Fibroblast of skin of left biceps (primary cell): ENCODE results near the gene SLC35A2.
A peak's percentile ranks its signal among the peaks of the same experiment; 100 is the strongest.

Experiments
- DNase-seq, 2 experiments: peaks; one replicate each; pipeline ENCODE4 v3.0.0-alpha.2; 2013; ENCODE audit warnings: low read depth in 2 of 2

Gene SLC35A2

GRCh38 chrX:48927736-48928382 lies 16.4 kb upstream of the SLC35A2 start:
- no peak for DNase-seq

GRCh38 chrX:48927123-48927522 lies 15.7 kb upstream of the SLC35A2 start:
- no peak for DNase-seq

GRCh38 chrX:48924270-48924669 lies 12.8 kb upstream of the SLC35A2 start:
- no peak for DNase-seq

- no peak for DNase-seq
Measured at GRCh38 chrX:48923771-48924170, 12.3 kb upstream of the SLC35A2 start.

GRCh38 chrX:48920718-48921104 lies 9.3 kb upstream of the SLC35A2 start:
- DNase-seq: no peak

- no peak for DNase-seq
Measured at GRCh38 chrX:48919947-48920717, 8.7 kb upstream of the SLC35A2 start.

GRCh38 chrX:48919360-48919841 lies 8.0 kb upstream of the SLC35A2 start:
- no peak for DNase-seq

GRCh38 chrX:48918643-48919340 lies 7.3 kb upstream of the SLC35A2 start, which contains the start of gene PIM2:
PIM2 (minus strand) TSS chrX:48919024; CDS start chrX:48918834, 190 bp downstream.
- DNase-seq: no peak

GRCh38 chrX:48918301-48918642 lies 6.8 kb upstream of the SLC35A2 start:
- DNase-seq: no peak

- peak; percentile 55 to 62 for DNase-seq
Measured at GRCh38 chrX:48917139-48918001, 5.9 kb upstream of the SLC35A2 start.

- DNase-seq: no peak
Measured at GRCh38 chrX:48914593-48915493, 3.4 kb upstream of the SLC35A2 start.

- no peak for DNase-seq
Measured at GRCh38 chrX:48913605-48914366, 2.3 kb upstream of the SLC35A2 start.

GRCh38 chrX:48910926-48911411 lies 477 bp downstream of the SLC35A2 start:
- DNase-seq: no peak

GRCh38 chrX:48909703-48910294 lies 1.6 kb downstream of the SLC35A2 start:
- no peak for DNase-seq

- no peak for DNase-seq
Measured at GRCh38 chrX:48908600-48908999, 2.8 kb downstream of the SLC35A2 start.

- DNase-seq: no peak
Measured at GRCh38 chrX:48905090-48905790, 6.2 kb downstream of the SLC35A2 start.

GRCh38 chrX:48904626-48905025 lies 6.8 kb downstream of the SLC35A2 start:
- DNase-seq: no peak

GRCh38 chrX:48904180-48904579 lies 7.3 kb downstream of the SLC35A2 start:
- DNase-seq: no peak

GRCh38 chrX:48903290-48903689 lies 8.2 kb downstream of the SLC35A2 start:
- DNase-seq: no peak
